Activated CD8-positive, alpha-beta memory T cell treated with anti-CD3 and anti-CD28 coated beads, Interleukin-2, amount 50 U/mL, for 4 hours (primary cell): ENCODE results near the gene STAT5B.
"Not testable (repeated sequence)": the region's sequence is repeated elsewhere in the genome, so short reads cannot be mapped to it uniquely, and the experiment has no call there.

ENCODE experiments used
- DNase-seq: peaks from one replicate; pipeline ENCODE4 v3.0.0-alpha.2; 2020

Gene STAT5B

DNA sequence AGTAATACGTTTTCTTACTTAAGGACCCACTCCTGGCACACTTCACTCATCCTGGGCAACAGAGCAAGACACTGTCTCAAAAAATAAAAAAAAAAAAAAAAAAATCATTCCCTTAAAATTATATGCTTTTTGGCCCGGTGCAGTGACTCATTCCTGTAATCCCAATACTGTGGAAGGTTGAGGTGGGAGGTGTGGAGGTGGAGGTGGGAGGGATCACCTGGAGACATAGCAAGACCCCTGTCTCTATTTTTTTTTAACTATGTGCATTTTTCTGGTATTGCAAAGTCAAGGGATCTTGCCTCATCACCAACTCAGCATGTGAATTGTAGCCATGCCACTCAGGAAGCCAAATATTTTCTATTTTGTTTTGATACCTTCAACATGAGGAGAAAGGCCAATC, 9.7 kb downstream of the STAT5B start:
- DNase-seq: no peak

DNA sequence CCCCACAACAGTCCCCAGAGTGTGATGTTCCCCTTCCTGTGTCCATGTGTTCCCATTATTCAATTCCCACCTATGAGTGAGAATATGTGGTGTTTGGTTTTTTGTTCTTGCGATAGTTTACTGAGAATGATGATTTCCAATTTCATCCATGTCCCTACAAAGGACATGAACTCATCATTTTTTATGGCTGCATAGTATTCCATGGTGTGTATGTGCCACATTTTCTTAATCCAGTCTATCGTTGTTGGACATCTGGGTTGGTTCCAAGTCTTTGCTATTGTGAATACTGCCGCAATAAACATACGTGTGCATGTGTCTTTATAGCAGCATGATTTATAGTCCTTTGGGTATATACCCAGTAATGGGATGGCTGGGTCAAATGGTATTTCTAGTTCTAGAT, 11.8 kb downstream of the STAT5B start:
- DNase-seq: not testable (repeated sequence)

- no peak for DNase-seq
Measured at GRCh38 chr17:42260318-42260717, 15.9 kb downstream of the STAT5B start.

GRCh38 chr17:42255445-42255844, 20.7 kb downstream of the STAT5B start:
- DNase-seq: no peak

- no peak for DNase-seq
Measured at GRCh38 chr17:42253578-42253977, 22.6 kb downstream of the STAT5B start.

DNA sequence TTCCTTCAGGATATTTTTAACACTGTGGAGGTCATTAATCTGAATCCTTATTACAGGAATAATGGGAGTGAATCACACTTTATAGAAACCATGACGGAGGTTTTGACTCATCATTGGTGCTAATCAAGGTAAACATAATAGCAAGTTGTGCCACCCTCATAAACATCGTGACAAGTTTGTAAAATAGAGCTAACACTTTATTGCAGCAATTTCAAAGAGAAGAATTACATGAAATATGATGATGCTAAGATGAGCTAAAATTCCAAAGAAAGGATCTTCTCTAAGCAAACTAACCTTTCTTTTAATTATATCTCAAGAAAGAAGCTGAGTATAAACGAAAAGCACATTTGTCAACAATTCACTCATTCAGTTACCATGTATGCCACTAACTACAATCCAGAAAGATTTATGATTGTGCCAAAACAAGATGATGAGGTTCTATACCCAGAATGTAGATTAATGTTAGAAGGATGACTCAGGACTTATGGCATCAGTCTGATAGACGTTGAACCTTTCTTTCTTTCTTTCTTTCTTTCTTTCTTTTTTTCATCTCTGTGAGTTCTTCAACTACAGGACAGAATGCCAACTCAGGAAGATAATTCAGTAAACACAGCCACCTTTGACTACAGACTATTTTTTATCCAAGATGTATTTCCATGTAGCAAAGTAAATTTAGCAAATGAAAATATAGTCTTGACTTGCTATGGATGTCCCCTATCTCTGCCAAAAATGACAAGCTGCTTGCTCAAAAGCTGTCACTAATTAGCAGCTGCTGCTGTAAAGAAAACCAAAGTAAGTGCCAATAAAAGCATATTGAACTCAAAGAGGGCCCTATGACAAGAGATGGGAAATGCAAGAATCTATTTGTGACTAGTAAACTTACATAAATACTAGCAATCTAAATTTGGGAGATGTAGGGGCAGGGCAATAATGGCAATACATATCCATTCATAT, 23.3 kb downstream of the STAT5B start:
- no peak for DNase-seq

DNA sequence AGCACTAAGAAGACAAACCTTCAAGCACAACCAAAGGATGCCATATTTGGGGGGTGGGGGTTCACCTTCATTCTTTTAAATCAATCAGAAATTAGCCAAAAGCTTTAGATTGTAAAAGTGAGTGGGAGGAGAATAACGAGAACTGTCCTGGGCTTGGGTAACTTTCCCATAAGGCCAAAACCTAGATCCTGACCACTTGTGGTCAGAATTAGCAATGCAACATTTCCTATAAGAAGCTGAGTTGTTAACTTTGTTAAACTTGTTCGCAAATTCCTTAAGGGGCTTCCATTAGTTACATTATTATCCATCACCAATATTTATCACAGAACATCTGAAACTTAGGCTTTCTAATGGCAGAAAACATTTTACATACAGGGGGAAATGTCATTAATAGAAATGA, 25.1 kb downstream of the STAT5B start:
- DNase-seq: no peak

- DNase-seq: no peak
Measured at GRCh38 chr17:42249681-42250446, 26.3 kb downstream of the STAT5B start.

DNA sequence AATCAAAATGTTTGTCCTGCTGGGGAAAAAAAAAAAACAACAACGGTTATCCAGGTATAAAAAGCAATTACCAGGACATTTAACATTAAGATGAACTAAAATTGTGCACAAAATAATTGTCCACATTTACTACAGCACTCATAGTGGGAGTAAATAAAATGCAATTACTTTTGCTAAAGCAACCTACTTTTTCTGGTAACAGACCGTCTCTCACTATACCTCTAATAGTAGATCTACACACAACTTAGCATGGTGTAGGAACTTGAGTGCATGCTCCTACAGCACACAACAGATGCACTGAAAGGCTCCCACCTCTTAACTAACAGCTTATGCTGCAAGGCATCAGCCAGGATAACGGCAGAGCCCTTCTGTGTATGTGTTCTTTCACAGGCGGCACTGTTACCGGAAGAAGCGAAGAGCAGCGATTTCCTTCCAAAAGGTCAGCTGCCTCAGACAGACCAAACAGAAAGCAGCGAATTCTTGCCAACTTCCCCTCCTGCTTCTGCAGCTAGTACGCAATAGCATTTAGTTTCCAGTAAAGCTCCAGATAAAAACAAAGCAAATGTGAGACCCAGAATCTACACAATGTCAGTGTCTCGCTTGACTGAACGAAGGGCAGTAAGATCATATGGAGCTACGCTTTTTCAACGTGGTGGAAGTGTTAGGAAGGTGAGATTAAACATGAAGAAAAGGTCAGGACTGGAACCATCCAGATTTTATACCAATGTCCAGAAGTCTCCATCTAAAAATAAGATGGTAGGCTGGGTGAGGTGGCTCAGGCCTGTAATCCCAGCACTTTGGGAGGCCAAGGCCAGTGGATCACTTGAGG, 27.6 kb downstream of the STAT5B start:
- peak; percentile 68 for DNase-seq

- no peak for DNase-seq
Measured at GRCh38 chr17:42247734-42248133, 28.5 kb downstream of the STAT5B start.

GRCh38 chr17:42246515-42246914, 29.7 kb downstream of the STAT5B start:
- no peak for DNase-seq

GRCh38 chr17:42245183-42245582, 31.0 kb downstream of the STAT5B start:
- not testable (repeated sequence) for DNase-seq

- DNase-seq: not testable (repeated sequence)
Measured at GRCh38 chr17:42244116-42244515, 32.1 kb downstream of the STAT5B start.

DNA sequence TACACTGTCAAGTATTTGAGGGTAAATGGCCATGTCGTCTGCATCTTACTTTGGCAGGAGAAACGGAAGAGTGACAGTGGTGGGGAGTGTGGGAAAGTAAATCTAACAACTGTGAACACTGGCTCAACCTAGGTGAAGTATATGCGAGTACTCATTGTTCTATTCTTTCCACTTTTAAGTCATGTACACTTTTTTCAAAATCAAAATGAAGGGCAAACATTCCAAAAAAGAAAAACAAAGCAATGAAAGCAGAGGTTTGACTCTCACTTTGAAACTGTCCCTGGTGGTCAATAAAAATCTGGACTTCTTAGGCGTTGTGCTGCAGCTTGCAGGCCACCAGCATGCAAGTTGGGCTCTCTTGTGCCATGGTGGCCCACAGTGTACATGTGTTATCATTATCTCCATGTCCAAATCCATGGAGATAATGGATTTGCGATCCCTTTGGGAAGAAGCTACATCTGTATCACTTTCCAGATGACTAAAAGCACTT, 32.7 kb downstream of the STAT5B start:
- DNase-seq: no peak

GRCh38 chr17:42241871-42242270, 34.3 kb downstream of the STAT5B start:
- DNase-seq: no peak

GRCh38 chr17:42240863-42241262, 35.3 kb downstream of the STAT5B start:
- DNase-seq: not testable (repeated sequence)

GRCh38 chr17:42240201-42240600, 36.0 kb downstream of the STAT5B start:
- no peak for DNase-seq

DNA sequence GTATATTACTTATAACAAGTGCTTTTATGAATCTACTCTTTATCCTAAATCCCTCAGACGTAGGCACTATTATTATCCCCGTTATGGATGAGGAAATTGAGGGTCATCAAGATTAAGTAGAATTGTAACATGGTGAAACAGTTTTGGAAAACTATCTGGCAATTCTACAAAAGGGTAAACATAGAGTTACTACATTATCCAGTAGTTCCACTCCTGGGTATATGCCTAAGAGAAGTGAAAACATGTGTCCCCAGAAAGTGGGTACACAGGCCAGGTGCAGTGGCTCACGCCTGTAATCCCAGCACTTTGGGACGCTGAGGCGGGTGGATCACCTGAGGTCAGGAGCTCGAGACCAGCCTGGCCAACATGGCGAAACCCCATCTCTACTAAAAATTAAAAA, 36.6 kb downstream of the STAT5B start:
- DNase-seq: not testable (repeated sequence)

- no peak for DNase-seq
Measured at GRCh38 chr17:42236760-42237159, 39.4 kb downstream of the STAT5B start.

DNA sequence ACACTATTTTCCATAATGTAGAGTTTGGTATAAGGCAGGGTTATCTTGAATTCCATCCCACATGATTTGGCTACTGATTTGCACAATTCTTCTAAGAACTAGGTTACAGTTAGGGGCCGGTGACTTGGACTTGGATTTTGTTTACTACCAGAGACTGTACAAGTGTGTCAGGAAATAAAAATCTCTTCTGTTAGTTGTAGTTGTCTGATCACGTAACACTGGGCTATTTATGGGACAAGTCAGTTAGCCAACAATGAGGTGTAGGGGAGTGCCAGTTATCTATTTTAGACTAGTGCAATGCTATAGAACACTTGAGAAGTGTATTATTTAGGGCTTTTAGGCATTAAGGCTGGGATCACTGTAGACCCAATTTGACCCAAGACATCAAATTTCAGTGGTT, 42.2 kb downstream of the STAT5B start:
- no peak for DNase-seq

DNA sequence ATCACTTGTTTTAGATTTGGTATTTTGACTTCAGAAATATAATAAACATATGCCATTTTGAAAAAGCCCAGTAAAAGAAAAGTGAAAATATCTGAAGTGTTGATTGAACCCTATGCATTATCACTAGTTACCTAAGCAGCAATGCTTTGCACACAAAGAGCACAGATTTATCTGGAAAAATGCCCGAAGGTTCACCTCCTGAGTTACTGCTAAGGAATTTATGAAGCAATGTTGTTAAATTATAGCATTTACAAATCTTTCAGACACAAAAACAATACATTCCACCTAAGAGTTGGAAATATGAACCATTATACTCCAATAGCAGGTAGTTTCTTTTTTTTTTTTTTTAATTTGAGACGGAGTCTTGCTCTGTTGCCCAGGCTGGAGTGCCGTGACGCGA, 43.0 kb downstream of the STAT5B start:
- no peak for DNase-seq

DNA sequence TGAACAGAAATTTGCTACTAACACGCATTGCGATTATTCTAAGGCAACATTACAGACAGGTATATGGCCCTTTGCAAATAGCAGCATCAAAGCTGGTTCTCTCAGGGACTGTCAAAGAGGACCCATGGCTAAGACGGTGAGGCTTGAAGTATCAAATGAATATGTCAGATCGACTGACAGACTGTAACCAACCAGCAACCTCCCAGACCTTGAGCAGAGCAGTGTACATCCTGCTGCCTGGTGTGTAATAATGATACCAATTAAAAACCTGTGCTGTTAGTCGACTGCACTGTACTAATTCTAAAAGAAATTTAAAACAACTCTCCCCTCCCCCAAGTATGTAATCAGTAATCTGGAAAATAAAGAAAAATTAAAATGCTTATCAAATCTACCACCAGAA, 46.0 kb downstream of the STAT5B start:
- no peak for DNase-seq
